Activated T-helper 1 cell treated with anti-CD3 and anti-CD28 coated beads, Interleukin-12 subunit alpha, Interleukin-12 subunit beta, Interleukin-2, Interleukin-4 antibody, amounts not matched to agents 30 ng/mL and 10 ng/mL and 1 ng/mL, durations not matched to agents 14 hours and 24 hours and 36 hours (primary cell): ENCODE results near the gene UNC119B. TPM values are rescaled to one million over a fixed set of nuclear protein-coding genes. Genes with fewer than 3 reads are reported as not detected.

Experiments used
- DNase-seq: peaks from one replicate; pipeline ENCODE4 v3.0.0; 2021; ENCODE audit warnings: low spot score
- H3K27ac Mint-ChIP-seq: one replicate; pipeline ENCODE4 v1.8.0; 2021; ENCODE audit warnings: mild to moderate bottlenecking, mixed read lengths
- H3K27me3 Mint-ChIP-seq: one replicate; pipeline ENCODE4 v1.8.0; 2022; ENCODE audit warnings: mild to moderate bottlenecking, moderate library complexity, mixed read lengths; ENCODE audit not compliant: insufficient read depth
- H3K36me3 Mint-ChIP-seq: one replicate; pipeline ENCODE4 v1.8.0; 2021; ENCODE audit warnings: low read depth, mixed read lengths
- H3K4me1 Mint-ChIP-seq: one replicate; pipeline ENCODE4 v1.8.0; 2021; ENCODE audit warnings: low read depth, mixed read lengths
- H3K4me3 Mint-ChIP-seq: one replicate; pipeline ENCODE4 v1.8.0; 2021; ENCODE audit warnings: mild to moderate bottlenecking, moderate library complexity, mixed read lengths
- H3K9me3 Mint-ChIP-seq: one replicate; pipeline ENCODE4 v1.8.0; 2021; ENCODE audit warnings: mixed read lengths
- intact Hi-C: fragments of 100-400 bp; cut with micrococcal nuclease; formaldehyde crosslinking; loops from one replicate; pipeline ENCODE4 v1.15.1; 2024
- total RNA-seq: library from RNA; stranded (reverse); gene quantifications from 2 replicates; pipeline ENCODE4 v1.2.3, GENCODE V29; 2022

UNC119B gene
- total RNA-seq, 1 donor from 2014 or later = 24.6 TPM

DNA sequence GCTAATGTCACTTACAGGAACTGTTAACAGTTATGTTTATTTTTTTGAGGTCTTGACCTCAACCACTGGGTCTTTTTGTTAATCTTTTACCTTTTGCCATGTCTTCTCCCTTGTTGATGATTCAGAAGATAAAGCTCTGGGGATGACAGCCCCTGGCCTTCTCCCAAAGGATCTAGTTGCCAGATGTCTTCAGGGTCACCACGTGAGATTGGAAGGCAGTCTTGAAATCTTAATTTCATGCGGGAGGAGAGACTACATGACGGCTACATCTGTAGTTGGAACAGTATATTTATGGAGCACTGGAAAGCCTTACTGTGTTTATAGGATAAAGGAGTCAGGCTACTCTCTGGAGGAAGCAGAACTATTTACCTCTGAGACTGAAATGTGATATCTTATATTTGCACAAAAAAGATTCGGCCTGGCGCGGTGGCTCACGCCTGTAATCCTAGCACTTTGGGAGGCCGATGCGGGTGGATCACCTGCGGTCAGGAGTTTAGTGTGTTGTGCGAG is 17.7 kb upstream of the UNC119B start:
- intact Hi-C loops = no loop called here
- DNase-seq = no peak
- Mint-ChIP-seq H3K9me3 (no peaks in the 10 kb centered on the region), H3K4me1 (peaks cover 68% of the 10 kb centered on the region), H3K27ac (peak overlapping the region; percentile 76), H3K27me3 (no peaks in the 10 kb centered on the region), H3K4me3 (peak overlapping the region; percentile 24), H3K36me3 (peaks cover 46% of the 10 kb centered on the region)

DNA sequence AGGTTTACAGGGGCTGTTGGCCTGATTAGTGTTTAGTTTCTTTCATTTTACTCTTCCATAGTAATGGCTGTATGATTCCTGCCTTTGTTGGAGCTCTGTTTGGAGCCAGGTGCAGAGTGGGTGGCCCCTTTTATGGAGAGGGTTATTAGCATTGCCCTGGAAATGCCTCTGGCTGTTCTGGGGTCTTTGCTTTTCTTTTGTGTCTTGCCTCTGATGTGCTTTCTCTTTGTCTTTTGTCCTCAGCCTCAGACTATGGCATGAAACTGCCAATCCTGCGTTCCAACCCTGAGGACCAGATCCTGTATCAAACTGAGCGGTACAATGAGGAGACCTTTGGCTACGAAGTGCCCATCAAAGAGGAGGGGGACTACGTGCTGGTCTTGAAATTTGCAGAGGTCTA is 16.4 kb upstream of the UNC119B start:
- Mint-ChIP-seq H3K4me3 (no peak overlapping the region), H3K27ac (peak overlapping the region; percentile 18), H3K9me3 (no peaks in the 10 kb centered on the region), H3K36me3 (peaks cover 50% of the 10 kb centered on the region), H3K4me1 (peaks cover 57% of the 10 kb centered on the region), H3K27me3 (no peaks in the 10 kb centered on the region)
- DNase-seq = no peak
- intact Hi-C loops = no loop called here

DNA sequence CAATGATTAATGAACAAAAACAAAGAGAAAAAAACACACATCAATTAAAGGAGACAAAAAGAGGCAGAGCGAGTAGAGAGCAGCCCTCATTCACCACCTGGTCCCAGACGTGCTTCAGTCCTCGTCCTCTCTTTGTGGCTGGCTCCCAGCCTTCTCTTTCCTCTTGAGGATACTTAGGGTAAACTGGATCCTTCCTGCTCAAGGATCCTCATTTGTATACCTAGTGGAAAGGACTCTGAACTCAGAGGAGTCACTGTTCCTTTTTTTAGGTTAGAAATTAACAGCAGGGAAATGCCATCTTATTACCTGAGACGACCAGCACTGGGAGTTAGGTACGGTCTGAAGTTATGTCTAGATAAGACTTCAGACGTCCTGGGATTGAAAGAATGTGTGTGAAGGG is 13.6 kb upstream of the UNC119B start:
- no peak overlapping the region for H3K4me3 Mint-ChIP-seq
- no peak for DNase-seq
- H3K9me3 Mint-ChIP-seq = no peaks in the 10 kb centered on the region
- no peak overlapping the region for H3K27ac Mint-ChIP-seq
- H3K4me1 Mint-ChIP-seq = peaks cover 31% of the 10 kb centered on the region
- intact Hi-C loops = no loop called here
- peaks cover 59% of the 10 kb centered on the region for H3K36me3 Mint-ChIP-seq
- H3K27me3 Mint-ChIP-seq = no peaks in the 10 kb centered on the region

DNA sequence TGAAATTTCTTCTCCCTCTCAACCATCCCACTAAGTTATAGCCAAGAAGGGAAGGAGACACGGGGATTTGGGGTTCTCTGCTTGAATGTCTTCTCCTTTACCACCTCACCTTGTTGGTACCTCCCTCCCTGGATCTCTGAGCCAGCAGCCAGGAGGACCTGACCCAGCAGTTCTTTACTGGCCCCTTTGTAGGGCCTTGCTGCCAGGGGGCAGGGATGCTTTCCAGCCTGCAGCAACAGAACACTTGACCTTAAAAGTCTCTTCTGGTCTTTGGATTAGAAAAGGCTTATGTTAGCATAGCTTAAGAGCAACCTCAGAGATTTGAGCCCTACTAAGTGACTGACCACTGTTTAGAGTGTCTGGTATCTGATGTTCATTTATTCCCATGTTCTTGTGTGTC is 12.9 kb upstream of the UNC119B start:
- Mint-ChIP-seq H3K4me3 (no peak overlapping the region), H3K27ac (no peak overlapping the region), H3K27me3 (no peaks in the 10 kb centered on the region), H3K4me1 (peaks cover 25% of the 10 kb centered on the region), H3K9me3 (no peaks in the 10 kb centered on the region), H3K36me3 (peaks cover 61% of the 10 kb centered on the region)
- intact Hi-C loops = no loop called here
- no peak for DNase-seq

DNA sequence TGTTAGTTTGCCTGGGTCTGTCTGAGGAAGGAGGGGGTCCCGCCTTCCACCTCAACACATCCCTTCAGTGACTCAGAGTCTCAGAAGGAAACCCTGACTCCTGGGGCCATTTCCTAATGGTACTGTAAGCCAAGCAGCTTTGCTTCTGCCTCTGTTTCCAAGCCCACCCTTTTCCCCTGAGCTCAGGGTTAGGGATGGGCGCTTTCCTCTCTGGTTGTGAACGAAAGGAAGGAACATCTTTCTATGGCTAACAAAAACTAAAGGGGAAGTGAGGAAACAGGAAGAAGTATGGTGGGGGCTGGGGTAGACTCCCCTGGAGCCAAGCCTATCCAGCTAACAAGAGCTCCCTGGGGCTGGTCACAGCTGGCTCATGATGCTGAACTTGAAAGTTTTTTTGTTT is 11.6 kb upstream of the UNC119B start:
- intact Hi-C loops = no loop called here
- H3K27ac Mint-ChIP-seq = peak overlapping the region; percentile 16
- H3K27me3 Mint-ChIP-seq = no peaks in the 10 kb centered on the region
- no peak for DNase-seq
- peaks cover 57% of the 10 kb centered on the region for H3K36me3 Mint-ChIP-seq
- H3K9me3 Mint-ChIP-seq = no peaks in the 10 kb centered on the region
- H3K4me1 Mint-ChIP-seq = peaks cover 12% of the 10 kb centered on the region
- H3K4me3 Mint-ChIP-seq = no peak overlapping the region

DNA sequence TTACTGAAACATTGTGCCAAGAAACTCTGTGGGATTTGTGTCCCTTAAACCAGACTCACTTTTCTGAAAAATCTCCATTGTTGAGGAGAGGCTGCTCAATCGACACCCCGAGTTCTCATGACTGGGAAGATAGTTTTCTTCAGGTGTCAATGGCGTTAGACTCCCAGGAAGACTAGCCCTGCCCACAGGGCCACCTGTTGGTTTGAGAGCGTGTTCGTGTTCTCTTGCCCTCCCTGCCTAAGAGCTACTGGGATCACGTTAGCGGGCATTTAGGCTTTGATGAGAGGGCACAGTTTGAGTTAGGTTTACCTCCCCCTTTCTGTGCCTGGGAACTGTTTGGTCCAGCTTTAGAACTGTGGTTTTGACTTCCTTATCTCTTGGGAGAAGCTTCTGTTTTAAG is 10.7 kb upstream of the UNC119B start:
- H3K4me3 Mint-ChIP-seq = no peak overlapping the region
- intact Hi-C loops = no loop called here
- H3K27ac Mint-ChIP-seq = no peak overlapping the region
- peaks cover 52% of the 10 kb centered on the region for H3K36me3 Mint-ChIP-seq
- peaks cover 3% of the 10 kb centered on the region for H3K4me1 Mint-ChIP-seq
- no peak for DNase-seq
- H3K9me3 Mint-ChIP-seq = no peaks in the 10 kb centered on the region
- no peaks in the 10 kb centered on the region for H3K27me3 Mint-ChIP-seq

DNA sequence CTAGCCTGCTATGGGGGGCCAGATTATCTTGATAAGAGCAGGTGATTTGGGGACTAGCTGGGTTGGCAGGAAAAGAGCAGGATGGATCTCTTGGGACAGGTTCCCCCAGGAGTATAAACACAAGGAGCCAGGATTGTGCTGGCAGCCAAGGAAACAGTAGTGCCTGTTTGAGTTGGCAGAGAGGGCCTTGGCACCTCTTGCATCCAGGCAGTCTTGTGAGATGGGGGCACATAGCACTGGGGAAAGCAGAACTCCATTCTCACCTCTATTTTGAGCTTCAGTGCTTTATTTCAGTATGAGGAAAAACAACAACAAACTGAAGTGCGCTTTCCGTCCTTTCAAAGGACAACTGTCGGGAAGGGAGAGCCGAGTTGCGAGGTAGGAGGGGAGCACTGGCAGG is 9.4 kb upstream of the UNC119B start:
- H3K36me3 Mint-ChIP-seq = peaks cover 44% of the 10 kb centered on the region
- DNase-seq = no peak

DNA sequence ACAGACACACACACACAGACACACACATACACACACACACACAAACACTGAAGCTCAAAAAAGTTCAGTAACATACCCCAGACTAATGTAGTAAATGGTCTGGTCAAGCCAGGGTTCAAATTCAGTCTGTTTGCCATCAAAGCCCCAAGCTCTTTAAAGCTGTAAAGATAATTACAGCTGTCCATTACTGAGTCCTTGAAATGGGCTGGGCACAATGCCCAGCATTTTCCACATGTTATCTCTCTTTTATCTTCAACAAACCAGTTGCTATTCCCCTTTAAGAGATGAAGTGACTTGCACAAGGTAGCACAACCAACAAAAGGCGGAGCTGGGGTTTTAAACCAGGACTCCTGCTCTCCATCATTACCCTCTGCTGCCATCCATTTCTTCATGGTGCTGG is 7.6 kb upstream of the UNC119B start:
- H3K4me3 Mint-ChIP-seq = no peak overlapping the region
- H3K4me1 Mint-ChIP-seq = no peaks in the 10 kb centered on the region

More for the DNA sequence above, 9.4 kb upstream of the UNC119B start:
- Mint-ChIP-seq H3K9me3 (no peaks in the 10 kb centered on the region), H3K4me3 (no peak overlapping the region), H3K4me1 (no peaks in the 10 kb centered on the region), H3K27ac (no peak overlapping the region), H3K27me3 (no peaks in the 10 kb centered on the region)
- intact Hi-C loops = no loop called here

DNA sequence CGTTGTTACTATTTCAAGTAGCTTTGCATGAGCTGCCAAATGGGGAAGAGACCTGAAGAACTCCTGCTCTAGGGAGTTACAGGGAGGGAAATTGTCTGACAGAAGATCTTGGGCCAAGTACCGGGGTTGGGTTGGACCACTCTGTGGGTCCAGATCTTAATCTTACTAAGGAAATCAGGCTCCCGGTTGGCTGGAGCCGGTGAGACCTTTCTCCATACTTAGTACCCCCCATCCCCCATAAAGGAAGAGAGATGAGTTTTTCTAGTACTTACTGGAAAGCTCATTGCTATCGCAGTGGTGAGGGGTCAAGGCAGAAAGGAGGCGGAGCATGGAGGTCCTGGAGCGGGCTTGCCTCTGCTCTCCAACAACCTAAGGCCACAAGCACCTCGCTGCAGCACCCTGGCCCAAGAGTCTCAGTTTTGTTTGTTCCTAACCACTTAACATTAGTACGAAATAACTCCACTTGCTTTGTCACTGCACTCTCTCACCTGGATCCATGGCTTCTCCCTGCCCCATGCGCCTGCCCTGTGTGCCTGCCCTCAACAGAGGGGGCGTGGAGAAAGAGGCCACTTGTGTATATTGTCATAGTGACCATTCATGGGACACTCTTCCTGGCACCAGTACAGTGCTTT is 6.8 kb upstream of the UNC119B start:
- Mint-ChIP-seq H3K27me3 (no peaks in the 10 kb centered on the region), H3K4me1 (no peaks in the 10 kb centered on the region), H3K36me3 (peaks cover 30% of the 10 kb centered on the region), H3K27ac (no peak overlapping the region), H3K4me3 (no peak overlapping the region), H3K9me3 (no peaks in the 10 kb centered on the region)
- no peak for DNase-seq
- intact Hi-C loops = no loop called here

More for the DNA sequence above, 7.6 kb upstream of the UNC119B start:
- peaks cover 34% of the 10 kb centered on the region for H3K36me3 Mint-ChIP-seq
- H3K9me3 Mint-ChIP-seq = no peaks in the 10 kb centered on the region
- no peak overlapping the region for H3K27ac Mint-ChIP-seq
- no peaks in the 10 kb centered on the region for H3K27me3 Mint-ChIP-seq
- DNase-seq = no peak
- intact Hi-C loops = no loop called here

DNA sequence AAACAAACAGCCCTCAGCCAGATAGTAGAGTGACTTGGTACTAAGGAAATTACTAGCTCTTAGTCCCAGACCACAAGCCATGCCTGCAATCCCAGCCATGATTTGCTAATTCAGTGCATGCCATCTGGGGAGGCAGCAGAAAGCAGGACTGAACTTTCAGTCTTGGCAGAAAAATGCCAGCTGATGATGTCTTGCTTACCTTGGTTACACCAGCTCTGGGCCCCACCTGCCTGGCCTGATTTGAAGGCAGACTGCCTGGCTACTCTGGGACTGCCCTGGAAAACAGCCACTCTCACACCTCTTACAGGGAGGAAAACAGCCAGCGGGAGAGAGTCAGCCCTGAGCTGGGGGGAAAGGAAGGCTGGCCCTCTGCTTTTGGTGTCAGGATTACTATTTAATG is 4.6 kb upstream of the UNC119B start:
- Mint-ChIP-seq H3K27ac (no peak overlapping the region), H3K4me1 (peaks cover 7% of the 10 kb centered on the region), H3K9me3 (no peaks in the 10 kb centered on the region), H3K27me3 (no peaks in the 10 kb centered on the region), H3K4me3 (no peak overlapping the region), H3K36me3 (peaks cover 22% of the 10 kb centered on the region)
- intact Hi-C loops = no loop called here
- DNase-seq = no peak

DNA sequence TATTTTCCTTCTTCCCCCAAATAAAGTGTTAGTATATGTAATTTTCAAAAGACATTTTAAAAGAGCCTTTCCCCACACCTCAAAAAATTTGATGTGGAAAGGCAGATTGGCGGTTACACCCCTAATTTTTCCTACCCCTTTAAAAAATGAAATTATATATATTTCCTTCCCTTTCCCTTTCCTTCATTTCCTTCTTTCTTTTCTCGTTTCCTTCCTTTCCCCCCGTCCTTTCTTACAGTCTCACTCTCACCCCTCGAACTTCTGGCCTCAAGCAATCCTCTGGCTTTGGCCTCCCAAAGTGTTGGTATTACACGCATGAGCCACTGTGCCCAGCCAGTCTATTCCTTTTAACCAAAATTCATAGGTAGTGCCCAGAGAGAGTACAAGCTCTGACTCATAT is 4.2 kb upstream of the UNC119B start:
- peaks cover 18% of the 10 kb centered on the region for H3K36me3 Mint-ChIP-seq
- H3K4me1 Mint-ChIP-seq = peaks cover 7% of the 10 kb centered on the region
- intact Hi-C loops = no loop called here
- H3K4me3 Mint-ChIP-seq = no peak overlapping the region
- no peak for DNase-seq
- no peak overlapping the region for H3K27ac Mint-ChIP-seq
- H3K27me3 Mint-ChIP-seq = no peaks in the 10 kb centered on the region
- no peaks in the 10 kb centered on the region for H3K9me3 Mint-ChIP-seq

DNA sequence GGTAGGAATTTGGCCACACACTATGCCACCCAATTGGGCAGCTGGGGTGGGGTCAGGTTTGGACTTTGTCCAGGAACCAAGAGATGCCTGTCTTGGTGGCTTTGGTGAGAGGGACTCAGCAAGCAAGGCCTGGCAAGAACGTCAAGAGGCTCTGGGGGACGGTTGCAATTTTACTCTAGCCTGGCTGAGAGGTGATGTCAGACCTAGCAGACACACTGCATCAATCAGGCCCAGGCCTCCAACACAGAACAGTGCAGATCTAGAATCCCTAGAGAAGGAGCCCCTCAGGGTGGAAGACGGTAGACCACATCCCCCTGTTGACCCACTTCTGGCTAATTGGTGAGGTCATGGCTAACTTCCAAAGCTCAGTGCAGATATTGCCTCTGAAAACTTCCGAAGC is 1.6 kb upstream of the UNC119B start:
- Mint-ChIP-seq H3K9me3 (no peaks in the 10 kb centered on the region), H3K4me1 (peaks cover 32% of the 10 kb centered on the region), H3K27me3 (no peaks in the 10 kb centered on the region), H3K36me3 (peaks cover 12% of the 10 kb centered on the region), H3K4me3 (peak overlapping the region; percentile 42), H3K27ac (no peak overlapping the region)
- DNase-seq = no peak
- intact Hi-C loops = no loop called here

DNA sequence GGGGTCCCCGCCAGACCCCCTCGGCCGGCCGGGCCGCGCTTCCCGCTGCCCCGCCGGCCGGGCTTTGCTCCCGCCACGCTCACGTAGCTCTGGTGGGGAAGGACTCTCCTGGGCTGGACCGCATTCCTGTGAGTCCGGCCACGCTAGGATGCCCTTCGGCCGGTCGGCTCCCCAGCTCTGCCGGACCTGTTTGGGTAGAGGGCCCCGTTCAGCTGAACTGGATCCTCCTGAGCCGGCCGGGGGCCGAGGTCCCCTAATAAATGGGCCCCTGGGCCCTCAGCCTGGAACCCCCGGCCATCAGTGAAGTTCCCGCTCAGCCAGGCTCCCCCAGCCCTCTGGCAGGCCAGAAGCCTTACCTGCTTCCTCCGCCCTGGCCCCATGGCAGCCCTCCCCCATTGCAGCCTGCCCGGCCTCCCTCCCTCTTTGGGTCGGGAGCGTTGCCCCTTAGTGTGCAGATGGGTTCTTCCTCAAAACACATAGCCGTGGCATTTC is 593 bp downstream of the UNC119B start:
- Mint-ChIP-seq H3K4me3 (peak overlapping the region; percentile 91), H3K36me3 (peaks cover 17% of the 10 kb centered on the region), H3K9me3 (no peaks in the 10 kb centered on the region), H3K27ac (peak overlapping the region; percentile 88), H3K4me1 (peaks cover 37% of the 10 kb centered on the region), H3K27me3 (no peaks in the 10 kb centered on the region)
- peak; percentile 23 for DNase-seq
- intact Hi-C loops = loop anchor here (1.0 to 10.0 kb wide), 3 partner anchors 14 to 384 kb away; partner anchors contain the start of gene ACADS
